IPS-18a (cell line): ENCODE results near the gene RNF148.

ENCODE experiments used
- H3K27ac ChIP-seq: one replicate; pipeline ENCODE4 v1.5.1; 2013; ENCODE audit warnings: low read length
- H3K27me3 ChIP-seq: one replicate; pipeline ENCODE4 v1.6.1; 2013; ENCODE audit warnings: mild to moderate bottlenecking, low read length; ENCODE audit not compliant: control insufficient read depth, insufficient read depth
- H3K36me3 ChIP-seq: one replicate; pipeline ENCODE4 v1.6.1; 2013; ENCODE audit warnings: low read depth, low read length; ENCODE audit not compliant: control insufficient read depth
- H3K4me1 ChIP-seq: one replicate; pipeline ENCODE4 v1.6.1; 2013; ENCODE audit warnings: low read depth, low read length; ENCODE audit not compliant: control insufficient read depth
- H3K4me3 ChIP-seq: one replicate; pipeline ENCODE4 v1.5.1; 2013; ENCODE audit warnings: low read length
- H3K9ac ChIP-seq: one replicate; pipeline ENCODE4 v1.6.1; 2013; ENCODE audit warnings: mild to moderate bottlenecking, low read length, moderate library complexity
- H3K9me3 ChIP-seq: one replicate; pipeline ENCODE4 v1.6.1; 2013; ENCODE audit warnings: low read depth, low read length; ENCODE audit not compliant: control insufficient read depth

RNF148 gene

DNA sequence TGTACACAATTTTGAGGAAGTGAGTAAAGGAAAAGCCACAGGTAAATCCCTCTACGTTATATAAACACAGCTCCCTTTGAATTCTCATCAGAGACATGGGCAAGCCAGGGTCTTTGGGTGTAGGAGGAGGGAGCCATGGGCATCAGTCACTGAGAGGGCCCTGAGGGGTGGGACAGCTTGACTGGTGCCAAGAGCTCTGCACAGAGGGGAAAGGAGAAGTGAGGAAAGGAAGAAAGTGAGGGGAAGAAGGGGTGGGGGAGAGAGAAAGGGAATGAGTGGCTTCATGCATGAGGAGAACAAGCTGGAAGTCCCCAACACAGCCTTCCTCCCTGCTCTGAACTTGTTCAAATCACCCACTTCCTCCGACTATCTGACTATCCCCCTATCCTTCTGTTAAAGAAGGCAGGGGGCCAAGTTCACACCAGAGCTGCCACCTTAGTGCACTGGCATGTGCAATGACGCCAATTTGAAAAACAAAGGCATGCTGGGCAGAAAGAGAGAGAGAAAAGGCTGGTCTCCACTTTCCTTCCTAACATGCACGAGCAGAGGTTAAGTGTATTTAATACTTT, 16.4 kb upstream of the RNF148 start:
- Histone ChIP-seq H3K36me3 (no peaks in the 10 kb centered on the region), H3K9me3 (no peaks in the 10 kb centered on the region), H3K27ac (no peak overlapping the region), H3K4me1 (peaks cover 7% of the 10 kb centered on the region), H3K4me3 (no peak overlapping the region), H3K27me3 (no peaks in the 10 kb centered on the region), H3K9ac (no peak overlapping the region)

DNA sequence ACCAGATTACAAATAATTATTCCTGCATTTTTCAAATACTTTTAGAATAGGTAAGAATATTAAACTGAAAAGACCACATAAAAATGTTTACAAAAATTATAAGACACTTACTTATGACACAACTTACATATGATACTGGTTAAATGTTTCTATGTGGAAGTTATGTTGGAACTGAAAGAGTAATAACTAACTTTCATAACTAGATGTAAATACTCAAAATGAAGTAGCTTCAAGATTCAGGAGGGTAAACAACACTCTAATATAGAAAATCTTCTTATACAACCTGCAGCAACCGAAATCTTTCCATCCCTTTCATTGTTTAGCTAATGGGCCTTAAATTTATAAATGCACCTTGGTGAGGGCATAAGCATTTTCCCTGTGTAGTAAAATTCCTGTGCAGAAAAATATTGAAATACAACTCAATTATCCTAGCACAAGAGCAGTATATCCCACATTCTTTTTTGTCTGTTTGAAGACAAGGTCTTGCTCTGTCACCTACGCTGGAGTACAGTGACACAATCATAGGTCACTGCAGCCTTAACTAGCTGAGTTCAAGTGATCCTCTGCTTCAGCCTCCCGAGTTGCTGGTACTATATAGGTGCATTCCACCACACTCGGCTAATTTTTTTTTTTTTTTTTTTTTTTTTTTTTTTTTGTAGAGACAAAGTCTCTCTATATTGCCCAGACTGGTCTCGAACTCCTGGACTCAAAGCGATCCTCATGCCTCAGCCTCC, 14.8 kb upstream of the RNF148 start:
- Histone ChIP-seq H3K27ac (no peak overlapping the region), H3K4me1 (peaks cover 7% of the 10 kb centered on the region), H3K9ac (no peak overlapping the region)

GRCh38 chr7:122715183-122715582, 12.5 kb upstream of the RNF148 start:
- Histone ChIP-seq H3K4me1 (peaks cover 7% of the 10 kb centered on the region), H3K4me3 (no peak overlapping the region), H3K9ac (no peak overlapping the region), H3K27ac (no peak overlapping the region), H3K27me3 (no peaks in the 10 kb centered on the region), H3K9me3 (no peaks in the 10 kb centered on the region), H3K36me3 (no peaks in the 10 kb centered on the region)

More for the DNA sequence above, 14.8 kb upstream of the RNF148 start:
- Histone ChIP-seq H3K36me3 (no peaks in the 10 kb centered on the region), H3K9me3 (no peaks in the 10 kb centered on the region), H3K4me3 (no peak overlapping the region), H3K27me3 (no peaks in the 10 kb centered on the region)

- Histone ChIP-seq H3K9ac (no peak overlapping the region), H3K4me3 (no peak overlapping the region), H3K36me3 (no peaks in the 10 kb centered on the region), H3K27ac (no peak overlapping the region), H3K9me3 (no peaks in the 10 kb centered on the region), H3K4me1 (no peaks in the 10 kb centered on the region), H3K27me3 (no peaks in the 10 kb centered on the region)
These were observed 8.2 kb upstream of the RNF148 start for GRCh38 chr7:122710916-122711315.

GRCh38 chr7:122709930-122710646, 7.4 kb upstream of the RNF148 start:
- Histone ChIP-seq H3K9me3 (no peaks in the 10 kb centered on the region), H3K4me3 (no peak overlapping the region), H3K9ac (no peak overlapping the region), H3K27me3 (no peaks in the 10 kb centered on the region), H3K36me3 (no peaks in the 10 kb centered on the region), H3K27ac (no peak overlapping the region), H3K4me1 (no peaks in the 10 kb centered on the region)

GRCh38 chr7:122706836-122707235, 4.1 kb upstream of the RNF148 start:
- Histone ChIP-seq H3K9me3 (no peaks in the 10 kb centered on the region), H3K9ac (no peak overlapping the region), H3K4me3 (no peak overlapping the region), H3K36me3 (no peaks in the 10 kb centered on the region), H3K4me1 (no peaks in the 10 kb centered on the region), H3K27me3 (no peaks in the 10 kb centered on the region), H3K27ac (no peak overlapping the region)

DNA sequence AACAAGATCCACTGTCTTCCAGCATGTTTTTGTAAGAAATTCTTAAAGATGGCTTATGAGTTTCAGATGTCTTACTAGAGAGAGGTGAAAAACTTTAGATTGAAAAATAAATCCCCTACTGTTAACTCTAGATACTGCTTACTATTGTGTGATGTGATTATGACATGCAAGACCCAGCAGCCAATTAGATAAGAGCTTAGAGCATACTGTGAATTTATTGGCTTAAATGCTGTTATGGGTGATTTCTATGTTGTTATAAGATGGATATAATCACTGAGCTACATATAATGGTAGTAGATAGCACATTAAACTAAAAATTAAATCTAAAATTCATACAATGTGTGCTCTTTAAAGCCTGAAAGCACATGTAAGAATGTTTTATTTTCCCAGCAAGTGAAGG, 3.7 kb downstream of the RNF148 start, which contains the start of gene RNF133:
RNF133 (minus strand) TSS at position 101 of the 400 bp plus-strand sequence. CDS start 199 bp downstream, outside the sequence.
- Histone ChIP-seq H3K4me3 (no peak within 1 kb of the TSS), H3K27me3 (no peaks in the 10 kb centered on the region), H3K9ac (no peak within 1 kb of the TSS), H3K4me1 (no peaks in the 10 kb centered on the region), H3K27ac (no peak within 1 kb of the TSS), H3K9me3 (no peaks in the 10 kb centered on the region), H3K36me3 (no peaks in the 10 kb centered on the region)

DNA sequence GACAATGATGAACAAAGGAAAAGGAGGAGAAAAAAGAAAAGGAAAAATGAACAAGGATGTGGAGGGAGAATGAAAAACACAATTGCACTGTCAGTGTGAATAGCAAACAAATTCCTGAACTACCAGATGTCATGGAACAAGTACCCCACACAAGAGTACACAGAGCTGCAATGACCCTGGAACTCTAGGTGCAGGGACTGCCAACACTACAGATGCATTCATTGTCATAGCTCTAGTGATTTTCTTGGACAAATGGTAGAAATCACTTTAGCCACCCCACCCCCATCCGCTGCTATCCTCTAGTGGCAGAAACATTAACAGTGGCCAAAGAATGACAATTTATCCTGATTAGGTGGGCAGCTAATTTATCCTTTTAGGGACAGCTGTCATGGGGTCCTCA, 6.9 kb downstream of the RNF148 start:
- no peaks in the 10 kb centered on the region for H3K27me3 ChIP-seq
- H3K27ac ChIP-seq, result no peak overlapping the region
- no peaks in the 10 kb centered on the region for H3K4me1 ChIP-seq
- no peak overlapping the region for H3K4me3 ChIP-seq
- H3K9me3 ChIP-seq, result peaks cover 8% of the 10 kb centered on the region
- H3K36me3 ChIP-seq, result no peaks in the 10 kb centered on the region
- H3K9ac ChIP-seq, result no peak overlapping the region

GRCh38 chr7:122694697-122695096, 8.0 kb downstream of the RNF148 start:
- Histone ChIP-seq H3K27ac (no peak overlapping the region), H3K9me3 (peaks cover 8% of the 10 kb centered on the region), H3K4me1 (no peaks in the 10 kb centered on the region), H3K36me3 (no peaks in the 10 kb centered on the region), H3K4me3 (no peak overlapping the region), H3K27me3 (no peaks in the 10 kb centered on the region), H3K9ac (no peak overlapping the region)

DNA sequence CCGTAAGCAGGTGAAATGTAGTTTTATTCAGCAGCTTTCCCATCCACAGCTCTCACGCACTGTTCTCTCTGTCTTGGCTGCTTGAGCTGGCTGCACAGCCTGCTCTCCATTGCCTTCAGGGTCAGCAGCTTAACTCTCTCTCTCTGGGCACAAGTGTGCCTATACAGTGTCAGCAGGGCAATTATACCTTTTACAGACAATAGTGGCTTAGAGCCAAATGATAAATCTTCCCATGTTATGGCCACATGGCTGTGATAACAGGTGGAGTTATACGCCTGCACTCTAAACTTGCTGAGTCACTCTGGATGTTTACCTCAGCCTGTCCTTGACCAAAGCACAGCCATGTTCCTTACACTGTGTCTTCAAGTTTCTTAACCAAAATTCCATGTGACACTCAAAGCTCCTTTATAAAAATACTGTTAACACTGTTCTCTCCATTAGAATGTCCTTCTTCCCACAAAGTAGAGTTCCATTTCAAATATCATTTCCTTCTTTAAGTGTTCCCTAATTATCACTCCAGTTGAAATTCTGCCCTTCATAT, 9.9 kb downstream of the RNF148 start:
- Histone ChIP-seq H3K27ac (no peak overlapping the region), H3K27me3 (no peaks in the 10 kb centered on the region), H3K4me3 (no peak overlapping the region), H3K4me1 (no peaks in the 10 kb centered on the region), H3K9ac (no peak overlapping the region), H3K36me3 (no peaks in the 10 kb centered on the region), H3K9me3 (peaks cover 8% of the 10 kb centered on the region)

DNA sequence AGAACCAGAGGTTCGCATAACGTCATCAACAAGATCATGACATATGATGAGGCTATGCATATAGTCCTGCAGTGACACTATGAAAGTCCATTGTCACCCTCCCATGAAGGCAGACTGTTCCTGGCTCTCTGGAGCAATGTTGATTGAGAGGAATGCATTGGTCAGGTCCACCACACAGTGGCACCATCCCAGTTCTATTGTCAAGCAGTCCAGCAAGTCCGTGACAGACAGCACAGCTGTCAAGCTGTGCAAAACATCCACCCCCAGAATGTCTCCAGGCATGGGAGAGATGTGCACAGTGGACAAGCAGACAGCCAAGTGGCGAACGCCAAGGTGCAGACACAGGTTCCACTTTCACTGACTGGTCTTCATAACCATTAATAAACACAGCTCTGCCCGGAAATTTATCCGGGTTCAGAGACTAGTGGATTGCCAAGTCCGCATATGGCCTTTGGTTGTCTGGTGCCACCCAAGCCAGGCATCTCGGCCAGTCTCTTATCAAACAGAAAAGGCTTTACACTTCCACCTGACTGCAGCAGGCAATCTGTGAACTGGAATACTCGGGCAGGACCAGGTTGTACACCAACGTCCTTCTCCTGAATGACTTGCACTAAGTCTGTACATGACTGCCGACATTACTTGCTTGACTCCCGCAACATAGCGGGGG, 11.0 kb downstream of the RNF148 start:
- H3K36me3 ChIP-seq, result no peaks in the 10 kb centered on the region
- no peaks in the 10 kb centered on the region for H3K27me3 ChIP-seq
- no peak overlapping the region for H3K27ac ChIP-seq
- H3K4me3 ChIP-seq, result no peak overlapping the region
- no peak overlapping the region for H3K9ac ChIP-seq
- H3K9me3 ChIP-seq, result peaks cover 8% of the 10 kb centered on the region
- H3K4me1 ChIP-seq, result peaks cover 7% of the 10 kb centered on the region
